HT-29 (cell line): ENCODE measurements around the gene RTBDN. TPM values are rescaled to one million over a fixed set of nuclear protein-coding genes. Genes with fewer than 3 reads are reported as not detected.
"Not testable (repeated sequence)": the region's sequence is repeated elsewhere in the genome, so short reads cannot be mapped to it uniquely, and the experiment has no call there.

Source experiments
- DNase-seq: peaks from one replicate; pipeline ENCODE4 v3.0.0-alpha.2; 2015; ENCODE audit warnings: low spot score
- total RNA-seq: library from RNA; depleted of rRNA; stranded (reverse); fragments of >200 nt; shearing (Covaris generic); gene quantifications from 2 replicates; pipeline ENCODE4 v1.2.3, GENCODE V29; 2014

Gene RTBDN
- total RNA-seq, 1 experiment from 2014 or later = 0.13 TPM

DNA sequence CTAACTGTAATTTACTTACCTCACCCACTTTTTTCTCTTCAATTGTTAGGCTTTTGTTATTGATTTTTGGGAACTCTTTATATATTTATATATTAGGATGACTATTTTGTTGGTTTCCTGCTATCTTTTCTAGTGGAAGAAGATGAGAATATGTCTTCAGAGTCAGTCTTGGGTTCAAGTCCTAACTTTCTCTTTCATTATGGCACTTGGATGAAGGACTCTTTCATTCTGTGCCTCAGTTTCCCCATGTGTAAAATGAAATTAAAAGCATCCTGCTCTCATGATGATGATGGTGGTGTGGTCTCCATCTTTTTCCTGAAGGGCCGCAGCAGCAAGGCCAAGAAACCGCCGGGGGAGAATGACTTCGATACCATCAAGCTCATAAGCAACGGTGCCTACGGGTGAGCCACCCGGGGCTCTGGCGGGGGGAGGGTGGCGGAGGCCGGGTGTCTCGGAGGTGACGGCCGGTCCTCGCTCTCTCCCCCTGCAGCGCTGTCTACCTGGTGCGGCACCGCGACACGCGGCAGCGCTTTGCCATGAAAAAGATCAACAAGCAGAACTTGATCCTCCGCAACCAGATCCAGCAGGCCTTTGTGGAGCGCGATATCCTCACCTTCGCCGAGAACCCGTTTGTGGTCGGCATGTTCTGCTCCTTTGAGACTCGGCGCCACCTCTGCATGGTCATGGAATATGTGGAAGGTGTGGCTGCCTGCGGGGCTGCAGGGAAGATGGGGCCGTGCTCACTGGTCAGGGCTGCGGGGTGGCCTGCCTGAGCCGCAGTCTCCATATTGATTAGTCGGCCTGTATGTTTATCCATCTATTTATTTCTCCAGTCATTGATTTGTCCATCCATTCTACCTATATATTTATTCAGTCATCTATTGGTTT, 23.9 kb upstream of the RTBDN start:
- no peak for DNase-seq

DNA sequence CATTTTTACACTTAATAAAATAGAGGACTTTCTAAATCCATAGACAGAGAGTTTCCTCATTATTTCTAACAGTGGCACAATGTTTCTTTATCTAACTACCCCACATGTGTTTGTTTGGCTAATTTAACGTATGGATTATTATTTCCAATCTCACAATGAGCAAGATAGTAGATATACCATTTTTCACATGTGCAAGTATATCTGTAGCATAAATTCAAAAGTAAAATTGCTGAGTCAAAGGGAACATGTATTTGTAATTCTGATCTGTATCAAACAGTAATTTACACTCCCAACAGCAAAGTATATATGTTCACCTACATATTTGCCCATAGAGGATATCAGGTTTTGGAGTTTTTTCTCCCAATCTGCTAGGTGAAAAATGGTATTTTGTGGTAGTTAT, 22.3 kb upstream of the RTBDN start:
- no peak for DNase-seq

- DNase-seq = peak; percentile 78
Measured at GRCh38 chr19:12847159-12848139, 13.1 kb upstream of the RTBDN start.

DNA sequence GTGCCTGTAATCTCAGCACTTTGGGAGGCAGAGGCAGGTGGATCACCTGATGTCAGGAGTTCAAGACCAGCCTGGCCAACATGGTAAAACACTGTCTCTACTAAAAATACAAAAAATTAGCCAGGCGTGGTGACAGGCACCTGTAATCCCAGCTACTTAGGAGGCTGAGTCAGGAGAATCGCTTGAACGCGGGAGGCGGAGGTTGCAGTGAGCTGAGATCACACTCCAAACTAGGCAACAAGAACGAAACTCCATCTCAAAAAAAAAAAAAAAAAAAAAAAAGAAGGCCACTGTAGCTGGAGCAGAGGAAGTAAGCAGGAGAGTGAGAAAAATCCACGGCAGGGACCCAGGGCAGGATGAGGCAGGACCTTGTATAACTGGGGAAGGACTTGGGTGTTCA, 12.2 kb upstream of the RTBDN start:
- not testable (repeated sequence) for DNase-seq

DNA sequence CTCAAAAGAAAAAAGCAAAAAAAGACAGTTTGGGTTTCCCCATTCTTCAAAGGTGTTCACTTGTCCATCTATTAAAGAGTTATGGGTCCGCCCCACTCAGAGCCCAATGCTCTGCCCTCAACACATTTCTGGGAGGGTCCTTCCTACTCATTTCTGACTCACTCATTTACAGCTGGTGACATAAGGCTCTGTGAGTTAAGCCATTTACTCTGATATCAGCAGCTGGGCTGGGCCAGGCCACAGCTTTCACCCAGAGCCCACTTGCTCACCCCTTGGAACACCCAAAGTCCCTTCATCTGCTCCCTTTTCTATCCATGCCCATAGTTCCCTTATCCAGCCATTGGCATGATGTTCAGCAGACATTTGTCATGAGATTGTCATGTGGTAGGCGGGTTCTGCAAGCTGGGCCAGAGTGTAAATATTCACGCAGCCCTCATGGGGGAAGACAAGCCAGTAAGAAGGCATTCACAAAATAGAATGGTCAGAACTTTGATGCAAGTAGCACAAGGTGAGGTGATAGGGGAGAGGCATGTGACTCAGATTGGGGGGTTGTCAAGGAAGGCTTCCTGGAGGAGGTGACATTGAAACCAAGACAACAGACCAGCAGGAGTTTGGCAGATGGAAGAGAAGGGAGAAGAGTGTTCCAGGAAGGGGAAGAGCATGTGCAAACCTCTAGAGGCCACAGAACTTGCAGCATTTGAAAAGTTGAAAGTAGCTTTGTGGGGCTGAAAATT, 9.8 kb upstream of the RTBDN start:
- no peak for DNase-seq

DNA sequence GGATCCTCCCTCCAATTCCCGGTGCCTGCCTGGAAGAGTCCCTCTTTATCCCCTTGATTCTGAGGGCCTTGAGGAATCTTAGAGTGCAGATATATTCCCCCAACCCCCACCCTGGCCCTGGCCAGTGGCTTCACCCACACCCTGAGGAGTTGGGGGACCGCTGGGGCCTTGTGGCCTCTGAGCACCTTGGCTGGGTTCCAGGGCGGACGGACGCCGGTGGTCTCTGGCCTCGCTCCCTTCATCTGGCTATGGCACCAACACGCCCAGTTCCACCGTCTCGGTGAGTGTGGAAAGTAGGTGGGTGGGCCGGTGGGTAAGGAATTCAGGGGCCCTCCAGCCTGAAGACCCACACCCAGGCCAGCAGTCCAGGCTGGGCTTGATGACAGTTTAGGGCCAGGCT, 8.9 kb upstream of the RTBDN start:
- no peak for DNase-seq

DNA sequence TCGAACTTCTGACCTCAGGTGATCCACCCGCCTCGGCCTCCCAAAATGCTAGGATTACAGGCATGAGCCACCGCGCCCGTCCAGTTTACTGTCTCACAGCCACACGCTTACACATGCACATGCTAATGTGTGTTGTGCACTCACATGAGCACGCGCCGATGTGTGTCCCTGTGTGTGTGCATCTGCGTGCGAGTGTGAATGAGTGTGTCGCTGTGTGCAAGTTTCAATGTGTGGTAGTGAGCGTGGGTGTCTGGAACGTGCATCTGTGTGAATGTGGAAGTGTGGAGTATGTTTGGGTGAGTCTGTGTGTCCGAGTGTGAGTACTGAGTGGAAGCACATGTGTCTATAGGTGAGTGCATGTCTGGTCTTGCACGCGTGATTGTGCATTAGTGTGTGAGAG, 8.1 kb upstream of the RTBDN start:
- no peak for DNase-seq

GRCh38 chr19:12841094-12841493, 6.7 kb upstream of the RTBDN start:
- DNase-seq = no peak

DNA sequence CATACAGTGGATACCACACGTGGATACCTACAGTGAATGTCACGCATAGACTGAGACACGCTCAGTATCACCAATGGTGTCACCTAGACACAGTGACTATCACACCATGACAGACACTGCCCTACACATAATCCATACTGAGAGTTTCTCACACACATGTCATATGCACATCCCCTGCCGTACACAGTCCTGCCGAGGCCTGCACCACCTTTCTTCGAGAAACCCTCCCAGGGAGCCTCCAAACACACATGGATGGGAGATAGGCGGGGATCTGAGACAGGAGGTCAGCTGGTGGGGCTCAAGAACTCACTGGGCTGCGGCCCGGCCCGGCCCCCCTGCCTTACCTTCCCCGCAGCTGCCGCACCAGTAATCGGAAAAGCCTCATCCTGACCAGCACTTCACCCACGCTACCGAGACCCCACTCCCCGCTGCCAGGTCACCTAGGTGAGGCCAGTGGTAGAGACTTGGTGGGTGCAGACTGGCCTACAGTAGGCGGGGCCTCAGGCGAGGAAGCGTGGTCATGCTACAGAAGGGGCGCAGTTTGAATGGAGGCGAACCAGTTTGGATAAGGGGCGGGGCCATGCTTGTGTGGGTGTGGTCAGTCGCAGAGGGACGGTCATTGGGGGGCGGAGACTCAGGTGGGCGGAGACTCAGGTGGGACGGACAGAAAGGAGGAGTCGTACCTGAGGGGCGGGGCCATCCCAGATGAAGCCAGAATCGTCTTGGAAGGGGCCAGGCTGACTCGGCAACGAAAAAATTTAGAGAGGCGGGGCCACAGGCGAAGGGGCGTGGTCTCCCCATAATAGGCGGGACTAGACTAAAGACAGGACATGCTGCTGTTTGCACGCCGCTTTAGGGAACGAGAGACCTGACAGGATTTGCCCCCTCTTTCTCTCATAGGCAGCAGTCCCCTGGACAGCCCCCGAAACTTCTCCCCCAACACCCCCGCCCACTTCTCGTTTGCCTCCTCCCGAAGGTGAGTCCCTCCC, 6.0 kb upstream of the RTBDN start:
- DNase-seq = peak; percentile 73

GRCh38 chr19:12838886-12839756, 4.7 kb upstream of the RTBDN start:
- DNase-seq = no peak

GRCh38 chr19:12838182-12838885, 4.0 kb upstream of the RTBDN start, which contains the start of gene MAST1:
TSS of gene MAST1 (plus strand) at chr19:12838515. CDS start at chr19:12838573, 58 bp downstream.
- DNase-seq = peak; percentile 37

DNA sequence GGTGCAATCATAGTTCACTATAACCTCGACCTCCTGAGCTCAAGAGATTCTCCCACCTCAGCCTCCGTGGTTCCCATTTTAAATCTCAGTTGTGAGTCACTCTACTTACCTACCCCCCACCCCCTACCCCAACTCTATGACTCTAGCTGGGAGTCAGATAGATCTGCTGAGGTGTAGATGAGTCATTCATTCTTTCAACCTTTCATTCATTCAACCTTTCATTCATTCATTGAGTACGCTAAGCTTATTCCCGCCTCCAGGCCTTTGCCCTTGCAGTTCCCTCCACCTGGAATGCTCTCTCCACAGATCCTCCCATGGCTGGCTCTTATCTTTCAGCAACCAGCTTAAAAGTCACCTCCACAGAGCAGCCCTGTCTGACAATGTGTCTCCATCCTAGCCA, 2.8 kb upstream of the RTBDN start:
- no peak for DNase-seq

GRCh38 chr19:12836529-12836863, 2.1 kb upstream of the RTBDN start:
- DNase-seq = no peak

DNA sequence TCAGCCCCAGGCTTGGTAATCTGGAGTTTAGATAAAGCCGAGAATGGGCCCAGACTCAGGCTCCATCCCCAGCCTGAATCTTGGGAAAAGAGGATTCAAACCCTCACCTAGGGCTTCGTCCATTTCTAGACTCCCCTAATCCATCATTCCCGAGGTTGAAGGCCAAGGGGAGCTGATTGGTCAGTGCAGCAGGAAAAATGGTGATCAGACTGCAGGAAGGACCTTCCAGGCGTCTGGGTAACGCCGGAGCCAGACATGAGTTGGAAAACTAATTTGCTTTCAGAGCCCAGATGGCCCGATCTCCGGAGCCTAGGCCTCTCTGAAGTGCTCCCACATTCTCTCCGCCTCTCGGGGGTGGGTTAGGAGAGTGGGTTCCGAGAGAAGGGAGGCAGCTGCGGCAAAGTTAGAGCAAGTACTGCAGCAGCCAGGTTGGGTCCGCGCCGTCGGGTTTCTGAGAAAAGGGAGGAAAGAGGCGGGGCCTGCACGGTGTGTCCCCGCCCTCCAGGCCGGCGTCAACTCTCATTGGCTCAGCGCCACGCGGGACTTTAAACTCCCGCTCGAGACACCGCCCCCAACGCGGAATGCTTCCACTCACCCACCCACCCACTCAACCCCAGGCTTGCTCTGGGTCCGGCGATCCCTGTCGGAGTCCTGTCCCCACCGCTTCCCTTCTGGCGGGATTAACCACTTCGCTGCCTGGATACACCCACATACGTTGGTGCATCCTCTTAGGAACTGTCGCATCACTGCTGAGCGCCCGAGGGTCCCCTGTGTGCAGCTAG, 788 bp upstream of the RTBDN start:
- peak; percentile 21 for DNase-seq

- no peak for DNase-seq
Measured at GRCh38 chr19:12833738-12834565, 427 bp downstream of the RTBDN start.

DNA sequence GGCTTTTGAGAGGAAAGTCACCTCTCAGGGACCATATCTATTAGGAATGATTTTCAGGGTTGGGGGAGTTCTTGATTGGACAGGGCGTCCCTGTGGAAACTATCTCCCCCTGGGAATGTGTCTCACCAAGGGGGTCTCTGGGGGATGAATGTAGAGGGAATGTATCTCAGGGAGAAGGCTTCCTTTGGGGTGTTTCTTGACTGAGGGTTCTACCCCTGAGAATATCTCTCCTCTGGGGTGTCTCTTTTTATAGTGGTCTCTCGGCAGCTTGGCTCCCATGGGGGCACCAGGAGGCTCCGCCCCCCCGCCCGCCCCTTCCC, 1.0 kb downstream of the RTBDN start:
- no peak for DNase-seq

- peak; percentile 29 for DNase-seq
Measured at GRCh38 chr19:12828494-12828893, 5.9 kb downstream of the RTBDN start.
